Loucy (cell line): ENCODE data around the gene ZBTB21.

Source experiments
- EZH2phosphoT487 ChIP-seq: fragments of 200-600 bp; IDR thresholded peaks from 2 replicates; pipeline ENCODE4 v1.6.1; 2018; ENCODE audit warnings: antibody characterized with exemption, mild to moderate bottlenecking, moderate library complexity, borderline replicate concordance
- TF ChIP-seq, protein P1 (sequence below): fragments of 200-600 bp; sonication (generic); conservative IDR thresholded peaks from 2 replicates; pipeline ENCODE4 v1.5.1; 2014; ENCODE audit warnings: mild to moderate bottlenecking, antibody characterized with exemption, low read length

DNA sequence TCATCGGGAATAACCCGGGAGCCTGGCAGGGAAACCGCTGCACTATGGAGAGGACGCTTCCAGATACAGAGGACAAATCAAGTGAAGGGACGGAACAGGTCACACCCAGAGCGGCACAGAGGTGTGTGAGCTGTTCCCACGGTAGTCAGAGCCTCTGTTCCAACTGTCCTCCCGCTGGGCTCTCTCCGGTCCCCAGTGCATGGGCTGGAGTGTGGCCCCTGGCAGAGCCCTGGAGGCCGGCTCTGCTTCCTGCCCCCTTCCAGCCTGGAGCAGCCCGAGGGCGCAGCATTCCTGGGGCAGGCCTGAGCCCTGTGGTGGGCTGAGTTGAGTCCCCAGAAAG lies 11.9 kb upstream of the ZBTB21 start:
- TF ChIP-seq, protein P1, sequence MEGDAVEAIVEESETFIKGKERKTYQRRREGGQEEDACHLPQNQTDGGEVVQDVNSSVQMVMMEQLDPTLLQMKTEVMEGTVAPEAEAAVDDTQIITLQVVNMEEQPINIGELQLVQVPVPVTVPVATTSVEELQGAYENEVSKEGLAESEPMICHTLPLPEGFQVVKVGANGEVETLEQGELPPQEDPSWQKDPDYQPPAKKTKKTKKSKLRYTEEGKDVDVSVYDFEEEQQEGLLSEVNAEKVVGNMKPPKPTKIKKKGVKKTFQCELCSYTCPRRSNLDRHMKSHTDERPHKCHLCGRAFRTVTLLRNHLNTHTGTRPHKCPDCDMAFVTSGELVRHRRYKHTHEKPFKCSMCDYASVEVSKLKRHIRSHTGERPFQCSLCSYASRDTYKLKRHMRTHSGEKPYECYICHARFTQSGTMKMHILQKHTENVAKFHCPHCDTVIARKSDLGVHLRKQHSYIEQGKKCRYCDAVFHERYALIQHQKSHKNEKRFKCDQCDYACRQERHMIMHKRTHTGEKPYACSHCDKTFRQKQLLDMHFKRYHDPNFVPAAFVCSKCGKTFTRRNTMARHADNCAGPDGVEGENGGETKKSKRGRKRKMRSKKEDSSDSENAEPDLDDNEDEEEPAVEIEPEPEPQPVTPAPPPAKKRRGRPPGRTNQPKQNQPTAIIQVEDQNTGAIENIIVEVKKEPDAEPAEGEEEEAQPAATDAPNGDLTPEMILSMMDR: no peak
- TF ChIP-seq EZH2phosphoT487: no peak
